IPS-18c (cell line): ENCODE measurements around the gene NQO1.
A peak's percentile ranks its signal among the peaks of the same experiment; 100 is the strongest.
"Not testable (repeated sequence)": the region's sequence is repeated elsewhere in the genome, so short reads cannot be mapped to it uniquely, and the experiment has no call there.

ENCODE experiments used
- H3K4me3 ChIP-seq: 2 replicates; pipeline ENCODE4 v1.7.0; 2013; ENCODE audit warnings: low read depth, mild to moderate bottlenecking, low read length, moderate library complexity; ENCODE audit not compliant: insufficient read depth
- H3K9me3 ChIP-seq: one replicate; pipeline ENCODE4 v1.6.1; 2013; ENCODE audit warnings: mild to moderate bottlenecking, low read length, moderate library complexity; ENCODE audit not compliant: control insufficient read depth, insufficient read depth

The NQO1 gene

DNA sequence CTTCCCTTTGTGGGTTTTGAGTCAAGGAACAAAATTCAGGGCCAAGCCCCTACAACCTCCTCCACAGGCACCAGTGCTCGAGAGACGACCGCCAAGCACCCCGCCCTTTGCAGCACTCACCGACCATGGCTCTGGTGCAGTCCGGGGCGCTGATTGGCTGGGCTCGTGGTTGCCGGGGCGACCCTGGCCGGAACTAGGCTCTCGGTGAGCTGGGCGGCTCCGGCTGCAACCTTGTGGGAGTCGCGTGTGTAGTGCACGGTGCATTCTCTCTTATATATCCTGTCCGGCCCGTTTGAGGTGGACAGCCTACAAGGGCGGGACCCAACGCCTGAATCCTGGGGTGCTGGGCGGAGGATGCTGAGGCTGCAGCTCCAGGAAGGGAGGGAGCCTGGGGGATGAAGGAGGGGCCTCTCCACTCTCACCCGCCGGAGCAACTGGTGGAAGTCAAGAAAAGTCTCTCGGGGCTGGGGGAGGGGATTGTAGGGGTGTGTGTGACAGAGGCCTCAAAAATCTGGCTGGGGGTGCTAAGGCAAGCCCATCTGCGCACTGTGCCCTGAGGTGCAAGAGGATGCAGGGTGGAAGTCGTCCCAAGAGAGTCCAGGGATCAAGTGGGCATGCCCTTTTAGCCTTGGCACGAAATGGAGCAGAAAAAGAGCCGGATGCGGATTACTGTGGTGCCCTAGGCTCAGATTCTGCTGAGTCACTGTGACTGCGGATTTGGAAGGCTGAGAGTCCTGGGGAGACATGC, at the start of gene NQO1:
Gene NQO1, minus strand, starts transcription at position 248 of the 748 bp plus-strand sequence. Its CDS starts 121 bp downstream, at position 127.
- peak within 1 kb of the TSS; percentile 68 for H3K4me3 ChIP-seq
- no peaks in the 10 kb centered on the region for H3K9me3 ChIP-seq

DNA sequence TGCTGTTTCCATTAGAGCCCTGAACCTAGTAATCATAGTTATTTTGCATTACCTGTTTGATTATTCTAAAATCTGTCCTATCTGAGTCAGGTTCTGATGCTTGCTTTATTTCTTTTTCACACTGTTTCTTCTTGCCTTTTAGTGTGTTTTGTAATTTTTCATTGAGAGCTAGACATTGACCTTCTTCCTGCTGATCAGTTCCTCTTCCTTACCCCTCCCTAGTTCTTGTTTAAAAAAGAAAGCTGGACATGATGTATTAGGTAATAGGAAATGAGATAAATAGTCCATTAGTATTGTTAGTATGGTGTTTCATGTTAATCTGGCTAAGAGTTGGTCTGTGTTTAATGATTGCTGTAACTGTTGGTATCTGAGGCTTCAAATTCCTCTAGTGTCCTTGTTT, 49.2 kb upstream of the NQO1 start:
- no peak overlapping the region for H3K4me3 ChIP-seq
- peaks cover 2% of the 10 kb centered on the region for H3K9me3 ChIP-seq

DNA sequence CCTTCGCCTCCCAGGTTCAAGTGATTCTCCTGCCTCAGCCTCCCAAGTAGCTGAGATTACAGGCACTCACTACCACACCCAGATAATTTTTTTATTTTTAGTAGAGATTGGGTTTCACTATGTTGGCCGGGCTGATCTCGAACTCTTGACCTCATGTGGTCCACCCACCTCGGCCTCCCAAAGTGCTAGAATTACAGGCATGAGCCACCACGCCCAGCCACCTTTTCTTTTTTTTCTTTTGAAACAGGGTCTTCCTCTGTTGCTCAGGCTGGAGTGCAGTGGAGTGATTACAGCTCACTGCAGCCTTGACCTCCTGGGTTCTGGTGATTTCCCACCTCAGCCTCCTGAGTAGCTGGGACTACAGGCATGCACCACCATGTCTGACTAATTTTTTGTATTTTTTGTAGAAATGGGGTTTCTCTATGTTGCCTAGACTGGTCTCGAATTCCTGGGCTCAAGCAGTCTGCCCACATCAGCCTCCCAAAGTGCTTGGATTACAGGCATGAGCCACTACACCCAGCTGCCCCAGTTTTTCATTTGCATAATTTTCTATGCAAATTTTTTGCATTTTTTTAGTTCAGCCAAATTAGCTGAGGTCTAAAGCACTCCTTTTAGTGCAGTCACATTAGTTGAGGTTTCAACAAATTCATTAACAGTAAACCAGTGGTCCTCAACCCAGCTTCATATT, 47.0 kb upstream of the NQO1 start:
- Histone ChIP-seq H3K4me3 (no peak overlapping the region), H3K9me3 (no peaks in the 10 kb centered on the region)

DNA sequence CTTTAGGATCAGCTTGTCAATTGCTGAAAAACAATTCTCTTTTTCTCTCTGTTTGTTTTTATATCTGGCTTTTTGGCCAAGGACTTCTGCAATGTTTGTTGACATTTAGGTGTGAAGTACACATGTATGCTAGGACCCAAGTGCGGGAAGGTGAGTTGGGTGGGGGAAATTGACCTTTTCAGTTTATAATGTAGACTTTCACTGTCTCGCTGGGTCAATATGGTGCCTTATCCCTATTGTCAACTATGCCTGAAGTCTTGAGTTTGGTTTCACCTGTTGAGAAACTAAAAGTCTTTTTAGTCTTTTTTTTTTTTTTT, 45.2 kb upstream of the NQO1 start:
- no peak overlapping the region for H3K4me3 ChIP-seq
- H3K9me3 ChIP-seq = no peaks in the 10 kb centered on the region

DNA sequence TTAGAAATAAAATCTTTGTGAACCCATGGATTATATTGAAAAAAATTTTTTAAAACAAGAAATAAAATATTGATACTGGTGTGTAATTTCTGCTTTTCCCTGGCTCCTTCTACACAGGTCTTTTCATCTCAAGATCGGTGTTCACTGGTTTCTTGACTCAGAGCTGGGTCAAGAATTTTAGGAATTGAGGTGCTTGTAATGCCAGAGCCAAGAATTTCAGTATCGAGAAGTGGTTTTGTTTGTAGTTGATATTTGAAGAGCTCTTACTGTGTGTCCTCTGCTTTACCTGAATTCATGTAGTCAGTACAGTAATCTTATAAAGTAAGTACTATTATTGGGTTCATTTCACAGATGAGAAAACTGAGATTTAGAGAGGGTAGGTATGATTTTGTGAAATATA, 43.0 kb upstream of the NQO1 start:
- Histone ChIP-seq H3K9me3 (no peaks in the 10 kb centered on the region), H3K4me3 (no peak overlapping the region)

DNA sequence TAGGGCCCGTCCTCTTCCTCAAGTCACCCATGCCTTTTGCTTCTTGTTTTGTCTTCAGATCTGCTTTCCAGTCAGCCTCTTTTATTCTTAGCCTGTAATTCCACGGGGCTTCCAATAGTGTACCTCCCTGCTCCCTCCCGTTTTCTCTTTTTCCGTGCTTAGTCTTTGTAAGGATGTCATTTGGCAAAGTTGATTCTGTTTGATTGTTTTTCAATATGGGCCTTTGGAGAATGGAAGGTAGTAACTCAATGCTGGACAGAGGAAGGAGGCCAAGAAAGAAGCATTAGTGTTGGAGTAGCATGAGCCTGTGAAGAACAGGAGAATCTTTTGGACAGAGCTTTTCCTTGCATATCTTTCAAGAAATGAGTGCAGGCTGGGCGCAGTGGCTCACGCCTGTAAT, 42.3 kb upstream of the NQO1 start:
- H3K4me3 ChIP-seq = no peak overlapping the region
- H3K9me3 ChIP-seq = peaks cover 2% of the 10 kb centered on the region

DNA sequence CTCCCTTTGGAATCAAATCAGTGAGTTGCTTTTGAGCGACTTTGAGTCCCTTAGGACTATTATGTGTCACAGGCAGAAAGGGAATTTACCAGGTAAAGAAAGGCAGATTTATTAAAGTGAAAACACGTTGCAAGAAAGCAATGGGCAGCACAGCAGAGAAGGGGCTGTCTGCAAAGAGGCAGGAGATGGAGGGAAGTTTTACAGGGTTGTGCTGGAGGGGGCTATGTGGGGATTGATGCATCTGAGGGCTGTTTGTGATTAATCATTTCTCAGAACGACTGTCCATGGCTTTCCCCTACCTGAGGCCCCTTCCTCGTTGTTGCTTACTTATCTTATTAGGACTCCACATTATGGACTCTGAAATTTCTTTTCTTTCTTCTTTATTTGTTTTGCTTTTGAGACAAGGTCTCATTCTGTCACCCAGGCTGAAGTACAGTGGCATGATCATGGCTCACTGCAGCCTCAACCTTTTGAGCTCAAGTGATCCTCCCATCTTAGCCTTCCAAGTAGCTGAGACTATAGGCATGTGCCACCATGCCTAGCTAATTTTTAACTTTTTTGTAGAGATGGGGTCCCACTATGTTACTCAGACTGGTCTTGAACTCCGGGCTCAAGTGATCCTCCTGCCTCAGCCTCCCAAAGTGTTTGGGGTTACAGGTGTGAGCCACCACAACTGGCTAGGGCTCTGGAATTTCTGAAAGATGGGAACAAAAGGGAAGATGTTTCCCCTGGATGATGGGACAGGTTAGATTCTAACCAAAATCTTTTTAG, 41.3 kb upstream of the NQO1 start:
- Histone ChIP-seq H3K4me3 (no peak overlapping the region), H3K9me3 (peaks cover 2% of the 10 kb centered on the region)

DNA sequence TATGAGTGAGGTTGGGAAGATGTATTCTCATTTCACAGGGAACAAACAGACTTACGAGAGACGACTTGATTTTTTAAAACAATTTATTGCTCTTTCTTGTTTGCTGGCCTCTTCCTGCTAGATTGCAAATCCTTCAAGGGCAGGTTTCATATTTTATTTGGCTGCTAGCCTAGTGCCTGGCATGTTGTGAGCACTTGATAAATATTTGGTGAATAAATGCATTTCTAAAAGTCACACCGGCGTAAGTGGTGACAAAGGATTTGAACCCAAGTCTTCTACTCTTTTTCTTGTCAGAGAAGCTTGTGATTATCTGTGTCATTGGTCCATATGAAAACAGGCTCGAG, 37.2 kb upstream of the NQO1 start:
- H3K9me3 ChIP-seq = peaks cover 2% of the 10 kb centered on the region
- peak overlapping the region; percentile 90; the same call in 1 of the 2 replicates for H3K4me3 ChIP-seq

DNA sequence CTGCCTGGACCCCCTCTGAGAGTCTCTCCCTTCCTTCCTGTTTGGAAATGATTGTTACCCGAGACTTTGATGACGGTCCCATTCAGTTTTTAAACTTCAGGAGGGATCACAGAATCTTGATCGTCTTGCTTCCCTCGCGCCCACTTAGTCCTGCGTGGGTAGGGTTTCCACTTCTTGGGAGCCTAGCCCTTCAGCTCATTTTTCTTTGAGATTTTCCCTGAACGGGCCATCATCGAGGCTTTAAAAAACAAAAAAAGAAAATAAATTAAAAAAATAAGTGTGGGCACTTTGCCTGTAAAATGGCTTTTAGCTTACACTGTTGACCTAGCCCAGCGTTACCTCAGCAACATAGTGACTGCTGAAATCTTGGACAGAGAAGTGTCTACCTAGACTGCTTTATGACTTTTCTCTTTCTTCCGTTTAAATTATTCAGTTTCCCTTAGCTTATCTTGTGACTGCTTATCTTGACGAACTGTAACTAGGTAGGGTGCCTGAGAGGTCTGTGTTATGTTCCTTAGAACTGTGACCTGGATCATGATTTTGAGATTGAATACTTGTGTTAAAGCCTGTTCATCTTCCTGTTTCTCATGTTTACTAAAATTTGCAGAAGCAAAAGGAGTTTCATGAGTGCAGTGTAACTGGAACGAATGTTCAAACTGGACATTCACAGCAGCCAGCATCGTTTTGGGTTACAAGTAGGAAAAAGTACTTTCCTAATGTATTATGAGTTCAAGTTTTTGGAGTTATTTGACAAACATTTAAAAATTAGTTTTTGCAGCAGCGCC, 36.6 kb upstream of the NQO1 start:
- Histone ChIP-seq H3K9me3 (peaks cover 2% of the 10 kb centered on the region), H3K4me3 (peak overlapping the region; percentile 90)

DNA sequence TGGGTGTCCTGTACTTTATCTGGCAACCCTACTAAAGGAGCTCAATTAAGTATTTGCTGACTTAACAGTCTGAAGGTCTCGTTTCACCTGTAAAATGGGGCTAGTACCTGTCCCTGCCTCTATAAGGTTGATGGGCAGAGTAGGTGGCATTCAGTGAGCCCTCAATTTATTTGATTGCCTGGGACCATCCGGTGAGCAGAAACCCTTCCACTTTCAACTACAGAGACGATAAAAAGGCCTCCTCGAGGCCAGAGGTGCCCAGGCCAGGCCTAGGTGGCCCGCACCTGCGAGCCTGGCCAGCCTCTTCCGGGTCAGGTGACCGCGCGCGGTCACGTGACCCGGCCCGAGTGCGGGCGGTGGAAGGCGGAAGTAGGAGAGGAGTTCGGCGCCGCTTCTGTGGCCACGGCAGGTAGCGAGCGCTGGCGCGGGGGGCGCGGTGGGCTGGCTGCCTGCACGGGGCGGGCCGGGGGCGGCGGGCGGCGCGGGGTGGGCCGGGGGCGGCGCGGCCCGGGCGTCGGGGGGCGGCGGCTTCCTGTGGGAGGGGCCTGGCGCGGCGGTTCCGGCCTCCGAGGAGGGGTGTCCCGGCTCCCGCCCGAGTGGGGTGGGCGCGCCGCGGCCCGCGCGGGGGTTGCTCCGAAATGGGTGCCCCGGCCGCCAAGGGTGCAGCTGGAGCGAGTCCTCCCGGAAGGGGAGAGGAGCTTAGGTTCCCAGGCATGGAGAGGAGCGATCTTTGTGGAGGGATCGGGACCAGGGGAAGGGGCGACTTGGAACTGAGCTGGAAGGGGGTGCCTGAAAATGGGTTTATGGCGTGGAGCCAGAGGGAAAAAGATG, 35.8 kb upstream of the NQO1 start, which contains the start of gene WWP2:
Gene WWP2, plus strand, starts transcription at position 350 of the 831 bp plus-strand sequence. CDS start 24,679 bp downstream, outside the sequence.
- Histone ChIP-seq H3K4me3 (peak within 1 kb of the TSS; percentile 90), H3K9me3 (peaks cover 2% of the 10 kb centered on the region)

DNA sequence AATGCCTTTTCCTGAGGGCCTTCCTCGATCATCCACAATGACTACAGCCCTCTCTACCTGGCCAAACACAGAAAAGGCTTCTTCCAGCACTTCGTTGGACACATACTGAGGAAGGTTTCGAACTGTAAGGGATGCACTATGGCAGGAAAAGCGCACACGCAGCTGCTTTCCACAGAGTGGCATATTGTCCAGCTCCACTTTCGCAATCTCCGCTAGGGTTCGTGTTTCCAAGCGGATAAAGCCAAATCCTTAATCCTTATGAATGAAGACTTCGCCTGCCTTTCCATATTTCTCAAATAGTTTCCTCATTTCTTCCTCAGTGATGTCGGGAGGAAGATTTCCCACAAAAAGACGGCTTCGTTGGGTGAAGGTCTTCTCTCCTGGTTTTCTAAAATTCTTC, 31.0 kb upstream of the NQO1 start:
- H3K4me3 ChIP-seq, H3K9me3 ChIP-seq: not testable (repeated sequence)

DNA sequence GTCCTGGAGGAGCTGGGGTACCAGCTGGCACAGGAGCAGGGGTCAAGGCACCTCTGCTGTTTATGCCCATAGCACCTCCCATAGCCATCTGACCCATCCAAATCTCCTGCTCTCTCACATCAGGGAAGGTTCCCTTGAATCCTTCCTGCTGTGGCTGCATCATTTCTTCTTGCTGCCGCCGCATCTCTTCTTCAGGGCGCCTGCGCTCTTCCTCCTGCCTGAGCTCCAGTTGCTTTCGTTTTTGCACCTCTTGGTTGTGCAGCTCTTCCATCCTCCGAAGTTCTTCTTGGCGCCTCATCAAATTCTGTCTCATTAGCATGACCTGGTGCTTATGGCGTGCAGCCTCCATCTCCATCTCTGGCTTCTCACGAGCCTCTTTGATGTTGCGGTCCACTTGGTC, 30.3 kb upstream of the NQO1 start:
- H3K9me3 ChIP-seq = no peaks in the 10 kb centered on the region
- no peak overlapping the region for H3K4me3 ChIP-seq

DNA sequence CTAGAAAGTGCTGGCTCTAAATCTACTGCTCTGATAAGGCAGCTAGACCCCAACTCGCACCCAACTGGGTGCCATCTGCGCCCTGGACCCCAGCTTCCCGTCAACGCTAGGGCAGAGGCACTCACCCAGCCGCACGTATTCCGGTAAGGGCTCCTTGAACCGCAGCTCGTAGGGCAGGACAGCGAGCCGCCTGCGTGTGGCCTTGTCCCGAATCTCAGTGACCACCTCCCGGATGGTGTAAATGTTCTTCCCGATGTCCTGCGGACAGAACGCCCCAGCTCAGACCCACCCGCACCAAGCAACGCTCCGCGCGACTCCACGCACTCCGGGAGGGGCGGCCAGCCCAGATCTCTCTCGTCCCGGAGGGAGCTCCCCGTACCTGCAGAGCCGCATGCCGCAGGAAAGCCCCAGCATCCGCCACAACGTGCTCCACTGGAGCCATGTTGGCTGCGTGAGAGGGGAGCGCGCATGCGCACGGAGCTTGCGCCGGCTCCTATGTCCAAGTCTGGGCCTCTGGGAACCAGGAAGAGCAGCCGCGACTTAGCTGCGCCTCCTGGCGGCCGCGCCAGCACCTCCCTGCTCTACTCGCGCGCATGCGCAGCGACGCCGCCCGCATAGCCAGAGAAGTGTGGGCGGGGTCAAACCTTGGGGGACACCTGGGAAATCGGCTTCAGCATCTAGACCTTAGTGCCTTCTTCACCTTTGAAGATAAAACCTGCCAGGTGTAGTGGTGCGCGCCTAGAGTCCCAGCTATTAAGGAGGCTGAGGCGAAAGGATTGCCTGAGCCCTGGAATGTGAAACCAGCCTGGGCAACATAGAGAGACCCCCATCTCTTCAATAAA, 28.3 kb upstream of the NQO1 start, which contains the start of gene NOB1:
Gene NOB1, minus strand, starts transcription at position 458 of the 842 bp plus-strand sequence. Its CDS starts 16 bp downstream, at position 442.
- Histone ChIP-seq H3K9me3 (no peaks in the 10 kb centered on the region), H3K4me3 (peak within 1 kb of the TSS; percentile 100)

DNA sequence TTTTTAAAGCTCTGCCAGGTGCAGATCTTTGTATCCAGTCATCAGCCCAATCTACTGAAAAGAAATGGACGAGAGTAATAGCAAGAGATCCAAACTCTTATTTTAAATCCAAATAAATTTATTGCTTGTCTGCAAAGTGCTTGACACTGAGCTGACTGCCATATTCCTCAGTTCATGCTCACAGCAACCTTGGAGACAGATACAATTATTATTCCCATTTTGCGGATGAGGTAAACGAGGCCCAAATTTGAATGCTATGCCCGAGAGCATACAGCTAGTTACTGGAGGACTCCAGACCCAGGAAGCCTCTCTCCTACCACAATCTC, 27.7 kb upstream of the NQO1 start:
- peak overlapping the region; percentile 100 for H3K4me3 ChIP-seq
- H3K9me3 ChIP-seq = no peaks in the 10 kb centered on the region

DNA sequence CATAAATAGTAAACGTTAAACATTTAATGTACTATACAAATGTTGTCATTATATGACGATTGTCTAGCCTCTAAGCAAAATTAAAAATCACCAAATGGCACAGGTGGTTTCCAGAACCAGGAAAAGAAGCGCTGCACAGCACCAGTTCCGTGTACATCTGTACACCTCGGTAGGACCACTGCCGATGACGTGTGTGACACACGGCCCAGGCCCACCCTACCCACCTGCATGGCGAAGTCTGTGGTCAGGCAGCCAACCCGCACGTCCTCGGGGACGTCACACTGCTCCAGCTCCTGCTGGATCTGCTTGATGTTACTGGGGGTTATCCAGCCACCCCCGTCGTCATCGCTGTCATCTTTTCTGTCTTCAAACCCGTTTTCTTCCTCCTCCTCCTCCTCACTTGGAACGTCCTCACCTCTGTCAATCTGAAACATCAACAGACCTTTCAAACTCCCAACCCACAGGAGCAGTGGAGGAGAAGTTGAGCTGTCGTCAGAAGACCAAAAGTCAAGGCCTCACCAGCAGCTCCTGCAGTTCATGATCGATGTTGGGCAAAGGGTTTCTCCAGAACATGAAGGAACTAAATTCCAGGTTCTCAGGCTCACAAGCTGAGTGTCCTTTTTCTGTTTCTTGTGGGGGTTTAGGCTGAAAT, 22.5 kb upstream of the NQO1 start:
- no peak overlapping the region for H3K4me3 ChIP-seq
- no peaks in the 10 kb centered on the region for H3K9me3 ChIP-seq
